HG03520 (cell line): ENCODE data around the gene FLT3.
"Not testable (repeated sequence)": the region's sequence is repeated elsewhere in the genome, so short reads cannot be mapped to it uniquely, and the experiment has no call there.

ENCODE experiments used
- ATAC-seq: cut with Tn5 transposase; IDR thresholded peaks from one replicate; pipeline ENCODE4 v1.9.1; 2021; ENCODE audit warnings: mild to moderate bottlenecking, moderate library complexity; ENCODE audit not compliant: unreplicated experiment

Gene FLT3

GRCh38 chr13:28101886-28102285 is 1.5 kb upstream of the FLT3 start:
- ATAC-seq = not testable (repeated sequence)

- no peak for ATAC-seq
Measured at GRCh38 chr13:28099396-28100149, 803 bp downstream of the FLT3 start.

- no peak for ATAC-seq
Measured at GRCh38 chr13:28097503-28097902, 2.9 kb downstream of the FLT3 start.

- no peak for ATAC-seq
Measured at GRCh38 chr13:28094306-28094705, 6.1 kb downstream of the FLT3 start.

GRCh38 chr13:28093881-28094280 is 6.5 kb downstream of the FLT3 start:
- no peak for ATAC-seq

GRCh38 chr13:28092431-28092830 is 7.9 kb downstream of the FLT3 start:
- no peak for ATAC-seq

GRCh38 chr13:28089065-28089464 is 11.3 kb downstream of the FLT3 start:
- ATAC-seq = no peak

GRCh38 chr13:28077820-28078219 is 22.6 kb downstream of the FLT3 start:
- ATAC-seq = not testable (repeated sequence)

- ATAC-seq = no peak
Measured at GRCh38 chr13:28077231-28077630, 23.1 kb downstream of the FLT3 start.

- ATAC-seq = no peak
Measured at GRCh38 chr13:28071424-28071823, 29.0 kb downstream of the FLT3 start.

- no peak for ATAC-seq
Measured at GRCh38 chr13:28067491-28067890, 32.9 kb downstream of the FLT3 start.

GRCh38 chr13:28058866-28059613 is 41.3 kb downstream of the FLT3 start:
- ATAC-seq = no peak

- ATAC-seq = peak; percentile 69
Measured at GRCh38 chr13:28056970-28057712, 43.2 kb downstream of the FLT3 start.

- ATAC-seq = no peak
Measured at GRCh38 chr13:28056426-28056825, 44.0 kb downstream of the FLT3 start.

GRCh38 chr13:28055357-28055756 is 45.0 kb downstream of the FLT3 start:
- no peak for ATAC-seq

GRCh38 chr13:28052945-28053344 is 47.4 kb downstream of the FLT3 start:
- ATAC-seq = no peak

GRCh38 chr13:28049880-28050875 is 50.2 kb downstream of the FLT3 start:
- peak; percentile 53 for ATAC-seq

- no peak for ATAC-seq
Measured at GRCh38 chr13:28049215-28049614, 51.2 kb downstream of the FLT3 start.

- ATAC-seq = no peak
Measured at GRCh38 chr13:28048768-28049167, 51.6 kb downstream of the FLT3 start.

- peak; percentile 70 for ATAC-seq
Measured at GRCh38 chr13:28047757-28048388, 52.5 kb downstream of the FLT3 start.
